SJSA1 (cell line): ENCODE measurements around the gene NKD1. TPM values are rescaled to one million over a fixed set of nuclear protein-coding genes. Genes with fewer than 3 reads are reported as not detected.

Experiments
- DNase-seq, 2 experiments: peaks; one replicate each; pipeline ENCODE4 v3.0.0-alpha.2; 2015 to 2020; ENCODE audit warnings: low spot score in 2 of 2, low read depth in 1 of 2
- H3K27ac ChIP-seq: fragments of 250-450 bp; sonication (Bioruptor Pico); 2 replicates; pipeline ENCODE4 v1.5.1; 2020; ENCODE audit warnings: mild to moderate bottlenecking, moderate library complexity
- H3K27me3 ChIP-seq: fragments of 250-450 bp; sonication (Bioruptor Pico); replicated peaks from 2 replicates; pipeline ENCODE4 v1.5.1; 2020; ENCODE audit warnings: mild to moderate bottlenecking, moderate library complexity
- H3K36me3 ChIP-seq: fragments of 250-450 bp; sonication (Bioruptor Pico); 2 replicates; pipeline ENCODE4 v1.5.1; 2020; ENCODE audit warnings: mild to moderate bottlenecking
- H3K4me1 ChIP-seq: fragments of 250-450 bp; sonication (Bioruptor Pico); replicated peaks from 2 replicates; pipeline ENCODE4 v1.6.1; 2021; ENCODE audit warnings: mild to moderate bottlenecking
- H3K4me3 ChIP-seq: fragments of 250-450 bp; sonication (Bioruptor Pico); 2 replicates; pipeline ENCODE4 v1.5.1; 2020; ENCODE audit warnings: mild to moderate bottlenecking
- H3K9me3 ChIP-seq: fragments of 250-450 bp; sonication (Bioruptor Pico); replicated peaks from 2 replicates; pipeline ENCODE4 v1.5.1; 2020; ENCODE audit warnings: mild to moderate bottlenecking
- total RNA-seq: library from RNA; depleted of rRNA; stranded (reverse); fragments of >200 nt; shearing (Covaris generic); gene quantifications from 2 replicates; pipeline ENCODE4 v1.2.3, GENCODE V29; 2014

NKD1 gene
- total RNA-seq, 1 experiment from 2014 or later: 0.42 TPM

DNA sequence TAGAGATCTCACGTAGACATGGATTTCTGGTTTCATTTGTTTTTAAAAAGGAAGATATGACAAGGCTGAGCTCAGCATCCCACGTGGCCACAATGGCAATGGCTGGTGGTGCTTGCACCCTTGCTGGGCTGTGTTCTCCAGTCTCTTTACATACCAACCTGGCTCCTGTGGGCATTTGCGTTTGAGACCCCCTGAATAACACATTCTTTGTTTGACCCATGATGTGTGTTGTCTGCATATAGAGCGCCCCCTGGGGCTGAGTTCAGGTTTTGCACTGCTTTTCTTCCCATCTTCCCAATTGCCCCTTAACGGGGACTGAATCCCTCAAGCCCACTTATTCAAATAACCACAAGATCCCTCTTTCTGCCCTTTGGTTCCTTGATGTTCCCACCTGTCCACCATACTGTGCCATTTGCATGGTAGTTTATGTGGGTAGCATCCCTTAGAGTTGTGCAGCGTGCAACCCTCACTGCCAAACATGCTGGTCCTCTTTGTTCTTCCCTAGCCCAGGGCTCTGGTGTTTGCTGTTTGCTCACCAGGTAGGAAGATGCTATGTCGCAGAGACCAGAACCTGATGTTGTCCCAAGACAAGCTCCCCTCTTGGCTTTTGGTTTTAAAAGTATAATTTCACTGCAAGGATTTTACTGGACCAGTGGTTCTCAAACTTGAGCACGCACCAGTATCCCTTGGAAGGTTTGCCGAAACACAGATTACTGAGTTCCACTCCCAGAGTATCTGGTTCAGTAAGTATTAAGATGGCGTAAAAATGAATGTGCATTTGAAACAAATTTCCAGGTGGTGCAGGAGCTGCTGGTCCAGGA, 38.5 kb upstream of the NKD1 start:
- Histone ChIP-seq H3K4me1 (no peaks in the 10 kb centered on the region), H3K27me3 (no peaks in the 10 kb centered on the region; the same call in 1 of the 2 replicates), H3K4me3 (no peak overlapping the region), H3K9me3 (no peaks in the 10 kb centered on the region), H3K36me3 (no peaks in the 10 kb centered on the region), H3K27ac (no peak overlapping the region)
- peak in 1 of 2 experiments; percentile 10 for DNase-seq

- no peak overlapping the region for H3K27ac ChIP-seq
- H3K4me3 ChIP-seq: no peak overlapping the region
- no peaks in the 10 kb centered on the region for H3K4me1 ChIP-seq
- no peaks in the 10 kb centered on the region for H3K36me3 ChIP-seq
- no peaks in the 10 kb centered on the region for H3K9me3 ChIP-seq
- DNase-seq: no peak
- no peaks in the 10 kb centered on the region for H3K27me3 ChIP-seq
Measured at GRCh38 chr16:50515218-50515617, 33.0 kb upstream of the NKD1 start.

DNA sequence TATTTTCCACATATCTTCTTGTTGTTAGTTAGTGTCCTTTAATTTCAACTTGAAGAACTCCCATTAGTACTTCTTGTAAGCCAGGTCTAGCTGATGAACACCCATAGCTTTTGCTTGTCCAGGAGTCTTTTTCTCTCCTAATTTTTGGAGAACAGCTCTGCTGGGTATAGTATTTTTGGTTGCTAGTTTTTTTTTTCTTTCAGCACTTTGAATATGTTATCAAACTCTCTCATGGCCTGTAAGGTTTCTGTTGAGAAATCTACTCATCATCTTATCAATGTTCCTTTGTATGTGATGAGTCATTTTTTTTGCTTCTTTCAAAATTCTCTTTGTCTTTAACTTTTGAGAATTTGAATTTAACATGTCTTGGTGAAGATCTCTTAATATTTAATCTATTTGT, 31.8 kb upstream of the NKD1 start:
- Histone ChIP-seq H3K4me1 (no peaks in the 10 kb centered on the region), H3K36me3 (no peaks in the 10 kb centered on the region), H3K27ac (no peak overlapping the region), H3K27me3 (no peaks in the 10 kb centered on the region), H3K4me3 (no peak overlapping the region), H3K9me3 (no peaks in the 10 kb centered on the region)
- DNase-seq: no peak

- Histone ChIP-seq H3K9me3 (no peaks in the 10 kb centered on the region), H3K27ac (no peak overlapping the region), H3K4me1 (no peaks in the 10 kb centered on the region), H3K27me3 (no peaks in the 10 kb centered on the region), H3K4me3 (no peak overlapping the region), H3K36me3 (no peaks in the 10 kb centered on the region)
- DNase-seq: no peak
Measured at GRCh38 chr16:50516890-50517289, 31.3 kb upstream of the NKD1 start.

GRCh38 chr16:50517450-50518252, 30.5 kb upstream of the NKD1 start:
- H3K27ac ChIP-seq: no peak overlapping the region
- H3K9me3 ChIP-seq: no peaks in the 10 kb centered on the region
- no peak overlapping the region for H3K4me3 ChIP-seq
- no peaks in the 10 kb centered on the region for H3K36me3 ChIP-seq
- DNase-seq: peak in 1 of 2 experiments; percentile 35
- no peaks in the 10 kb centered on the region for H3K4me1 ChIP-seq
- H3K27me3 ChIP-seq: no peaks in the 10 kb centered on the region

GRCh38 chr16:50519001-50519400, 29.2 kb upstream of the NKD1 start:
- Histone ChIP-seq H3K36me3 (no peaks in the 10 kb centered on the region), H3K27ac (no peak overlapping the region), H3K4me3 (no peak overlapping the region), H3K9me3 (no peaks in the 10 kb centered on the region), H3K27me3 (no peaks in the 10 kb centered on the region), H3K4me1 (no peaks in the 10 kb centered on the region)
- peak in 1 of 2 experiments; percentile 25 for DNase-seq

DNA sequence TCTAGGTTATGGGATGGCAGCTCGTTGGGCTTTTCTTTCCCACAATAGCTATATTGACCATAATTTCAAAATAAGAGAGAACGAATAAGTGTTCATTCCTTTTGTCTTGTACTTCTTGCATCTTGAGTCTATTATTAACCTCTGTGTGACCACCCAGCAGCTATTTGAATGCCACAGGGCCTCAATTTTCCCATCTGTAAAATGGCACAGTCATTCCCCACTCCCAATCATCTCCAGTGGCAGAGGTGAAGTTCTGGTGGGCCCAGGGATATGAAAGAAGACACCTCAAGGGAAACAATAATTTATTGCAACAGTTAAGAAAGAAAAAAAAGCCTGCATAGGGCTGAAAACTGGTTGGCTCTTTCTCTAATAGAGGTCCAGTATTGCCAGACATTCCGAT, 28.6 kb upstream of the NKD1 start:
- no peaks in the 10 kb centered on the region for H3K4me1 ChIP-seq
- no peaks in the 10 kb centered on the region for H3K27me3 ChIP-seq
- H3K27ac ChIP-seq: no peak overlapping the region
- peak in 1 of 2 experiments; percentile 1 for DNase-seq
- no peak overlapping the region for H3K4me3 ChIP-seq
- H3K36me3 ChIP-seq: no peaks in the 10 kb centered on the region
- H3K9me3 ChIP-seq: no peaks in the 10 kb centered on the region

GRCh38 chr16:50520451-50521245, 27.5 kb upstream of the NKD1 start:
- Histone ChIP-seq H3K4me3 (no peak overlapping the region), H3K9me3 (no peaks in the 10 kb centered on the region), H3K4me1 (no peaks in the 10 kb centered on the region), H3K27ac (no peak overlapping the region), H3K36me3 (no peaks in the 10 kb centered on the region), H3K27me3 (no peaks in the 10 kb centered on the region)
- peak in 1 of 2 experiments; percentile 35 for DNase-seq

DNA sequence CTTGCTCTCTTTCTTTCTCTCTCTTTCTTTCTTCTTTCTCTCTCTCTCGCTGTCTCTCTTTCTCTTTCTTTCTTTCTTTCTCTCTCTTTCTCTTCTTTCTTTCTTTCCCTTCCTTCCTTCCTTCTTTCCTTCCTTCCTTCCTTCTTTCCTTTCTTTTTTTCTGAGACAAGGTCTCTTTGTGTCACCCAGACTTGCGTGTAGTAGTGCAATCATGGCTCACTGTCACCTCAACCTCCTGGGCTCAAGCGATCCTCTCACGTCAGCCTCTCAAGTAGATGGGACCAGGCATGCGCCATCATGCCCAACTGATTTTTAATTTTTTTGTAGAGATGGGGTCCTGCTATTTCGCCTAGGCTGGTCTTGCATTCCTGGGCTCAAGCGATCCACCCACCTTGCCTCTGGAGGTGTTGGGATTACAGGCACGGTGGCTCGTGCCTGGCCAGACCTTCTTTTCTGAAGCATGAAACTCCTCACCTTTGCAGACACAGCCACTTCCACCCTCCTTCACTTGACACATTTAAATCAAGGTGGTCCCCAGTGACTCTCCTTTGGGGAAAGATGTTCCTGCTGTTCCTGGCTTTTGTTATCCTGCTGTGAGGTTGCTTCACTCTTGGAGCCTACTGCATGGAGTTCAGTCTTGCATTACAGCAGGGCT, 26.8 kb upstream of the NKD1 start:
- H3K9me3 ChIP-seq: no peaks in the 10 kb centered on the region
- H3K27ac ChIP-seq: no peak overlapping the region
- no peaks in the 10 kb centered on the region for H3K36me3 ChIP-seq
- peak in 1 of 2 experiments; percentile 13 for DNase-seq
- H3K4me3 ChIP-seq: no peak overlapping the region
- no peaks in the 10 kb centered on the region for H3K27me3 ChIP-seq
- H3K4me1 ChIP-seq: no peaks in the 10 kb centered on the region

DNA sequence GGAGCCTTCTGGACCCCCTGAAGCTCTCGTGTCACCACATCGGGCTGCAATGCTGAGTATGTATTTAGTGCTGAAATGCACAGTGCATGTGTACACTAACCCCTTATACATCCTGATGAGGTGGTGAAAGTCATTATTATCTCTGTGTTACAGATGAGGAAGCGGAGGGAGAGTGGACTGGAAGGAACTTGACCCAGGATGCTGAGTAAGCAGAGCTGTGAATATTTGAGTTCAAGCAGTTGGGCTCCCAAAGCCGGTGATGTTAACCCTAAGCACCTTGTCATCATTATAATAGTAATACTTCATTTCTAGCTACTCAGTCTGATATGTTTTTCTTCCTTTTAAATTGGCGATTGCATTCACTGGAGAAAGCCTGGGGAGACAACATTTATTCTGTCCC, 25.9 kb upstream of the NKD1 start:
- no peaks in the 10 kb centered on the region for H3K36me3 ChIP-seq
- no peaks in the 10 kb centered on the region for H3K4me1 ChIP-seq
- H3K27ac ChIP-seq: no peak overlapping the region
- peak in 1 of 2 experiments; percentile 8 for DNase-seq
- H3K9me3 ChIP-seq: no peaks in the 10 kb centered on the region
- H3K27me3 ChIP-seq: no peaks in the 10 kb centered on the region
- no peak overlapping the region for H3K4me3 ChIP-seq

- Histone ChIP-seq H3K4me1 (no peaks in the 10 kb centered on the region), H3K4me3 (no peak overlapping the region), H3K27ac (no peak overlapping the region), H3K9me3 (no peaks in the 10 kb centered on the region), H3K36me3 (no peaks in the 10 kb centered on the region), H3K27me3 (no peaks in the 10 kb centered on the region)
- DNase-seq: peak in 1 of 2 experiments; percentile 31
Measured at GRCh38 chr16:50523710-50524109, 24.5 kb upstream of the NKD1 start.

- no peaks in the 10 kb centered on the region for H3K27me3 ChIP-seq
- no peaks in the 10 kb centered on the region for H3K9me3 ChIP-seq
- no peak overlapping the region for H3K27ac ChIP-seq
- no peak overlapping the region for H3K4me3 ChIP-seq
- no peaks in the 10 kb centered on the region for H3K4me1 ChIP-seq
- H3K36me3 ChIP-seq: no peaks in the 10 kb centered on the region
- no peak for DNase-seq
Measured at GRCh38 chr16:50525262-50525661, 22.9 kb upstream of the NKD1 start.

- no peaks in the 10 kb centered on the region for H3K4me1 ChIP-seq
- H3K27ac ChIP-seq: no peak overlapping the region
Measured at GRCh38 chr16:50525716-50526115, 22.5 kb upstream of the NKD1 start.

More at GRCh38 chr16:50525716-50526115, 22.5 kb upstream of the NKD1 start:
- Histone ChIP-seq H3K4me3 (no peak overlapping the region), H3K27me3 (no peaks in the 10 kb centered on the region), H3K9me3 (no peaks in the 10 kb centered on the region), H3K36me3 (no peaks in the 10 kb centered on the region)
- DNase-seq: peak in 1 of 2 experiments; percentile 9
